HuH-7 (cell line): ENCODE results near the gene ACVR1C.

ENCODE experiments used
- DNase-seq: peaks from one replicate; pipeline ENCODE4 v3.0.0; 2011; ENCODE audit warnings: low spot score

ACVR1C gene

DNA sequence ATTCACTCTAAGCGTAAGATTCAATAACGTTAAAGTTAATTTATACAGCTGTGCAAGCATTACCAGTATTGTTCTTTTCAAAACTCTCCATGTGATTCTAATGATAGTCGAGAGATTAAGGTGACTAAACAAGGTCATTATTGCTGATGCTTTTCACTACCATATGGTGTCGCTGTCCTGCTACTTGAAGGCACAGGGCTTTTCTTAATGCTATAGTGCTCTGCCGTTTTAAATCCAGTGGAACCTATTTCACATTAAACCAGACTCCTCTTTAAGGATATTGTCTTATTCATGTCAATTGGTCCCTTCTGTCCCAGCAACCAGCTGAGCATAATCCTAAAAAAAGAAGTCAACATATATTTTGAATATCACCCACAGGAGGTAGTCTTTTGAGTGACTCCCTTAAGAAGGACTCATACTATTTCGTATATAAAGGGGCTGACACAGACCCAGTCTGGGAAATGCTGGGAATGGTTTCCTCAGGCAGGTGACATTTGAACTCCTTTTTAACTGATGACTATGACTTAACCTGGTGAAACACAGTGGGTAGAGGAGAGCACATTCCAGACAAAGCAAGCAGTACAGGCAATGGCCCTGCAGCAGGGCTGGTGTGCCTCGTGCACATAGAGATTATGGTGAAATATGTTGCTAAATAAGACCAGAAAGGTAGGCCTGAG, 130.9 kb downstream of the ACVR1C start:
- DNase-seq = peak; percentile 39

DNA sequence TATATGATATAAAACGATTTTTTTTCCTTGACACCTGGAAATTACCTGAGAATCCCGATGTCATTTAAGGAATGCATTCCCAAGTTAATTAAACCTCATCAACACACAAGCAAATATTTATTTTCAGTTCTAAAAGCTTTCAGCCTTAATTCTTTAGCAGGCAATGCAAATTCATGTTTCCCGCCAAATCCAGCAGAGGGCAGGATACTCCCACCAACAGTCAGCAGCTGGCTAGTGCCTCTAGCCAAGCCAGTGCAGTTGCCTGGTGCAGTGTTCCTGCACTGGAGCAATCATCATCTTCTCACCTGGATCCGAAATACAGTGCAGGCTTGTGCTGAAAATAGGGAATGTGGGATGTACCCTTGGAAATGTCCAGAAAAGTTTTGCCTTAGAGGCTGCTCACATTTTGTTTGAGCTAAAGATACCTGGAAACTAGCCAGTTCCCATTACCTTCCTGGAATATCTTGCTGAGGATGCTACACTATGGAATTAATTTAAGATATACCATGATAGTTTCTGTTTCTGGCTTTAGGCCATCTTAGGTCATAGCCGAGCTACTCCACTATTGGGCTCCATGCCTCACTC, 136.4 kb downstream of the ACVR1C start:
- DNase-seq = peak; percentile 64

DNA sequence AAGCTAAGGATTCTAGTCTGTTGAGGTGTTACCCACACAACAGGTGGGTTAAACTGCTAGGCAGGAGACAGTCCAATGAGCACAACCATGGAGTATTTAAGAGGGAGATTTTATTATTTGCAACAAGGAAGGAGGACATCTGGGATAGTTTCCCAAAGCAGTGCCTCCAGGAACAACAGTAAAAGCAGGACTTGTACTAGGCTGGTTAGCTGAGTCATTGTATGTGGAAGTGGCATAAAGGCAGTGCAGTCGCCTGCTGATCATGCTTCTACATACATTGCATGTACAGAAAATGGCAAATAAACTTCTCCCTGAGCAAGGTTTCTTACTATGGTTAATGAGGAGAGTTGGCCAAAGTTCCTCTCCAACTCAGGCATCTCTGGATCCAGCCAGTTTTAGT, 138.7 kb downstream of the ACVR1C start:
- no peak for DNase-seq

DNA sequence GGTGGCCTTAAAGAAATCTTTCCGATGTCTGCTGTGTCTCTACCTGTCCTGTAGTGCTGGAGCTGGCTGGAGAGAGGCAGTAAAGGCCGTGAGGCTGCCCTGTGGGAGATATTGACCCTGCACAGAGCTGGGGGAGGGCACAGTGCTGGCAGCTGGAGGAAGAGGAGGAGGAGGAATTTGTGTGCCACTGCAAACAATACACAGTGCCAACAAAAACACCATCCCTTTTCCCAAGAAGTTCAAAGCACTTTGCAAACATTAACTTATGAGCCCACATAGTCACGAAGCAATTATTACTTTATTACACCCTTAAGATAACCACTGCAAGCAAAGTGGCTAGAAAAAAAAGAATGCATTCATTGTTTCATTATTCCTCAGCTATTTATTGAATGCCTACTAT, 139.8 kb downstream of the ACVR1C start:
- peak; percentile 23 for DNase-seq

DNA sequence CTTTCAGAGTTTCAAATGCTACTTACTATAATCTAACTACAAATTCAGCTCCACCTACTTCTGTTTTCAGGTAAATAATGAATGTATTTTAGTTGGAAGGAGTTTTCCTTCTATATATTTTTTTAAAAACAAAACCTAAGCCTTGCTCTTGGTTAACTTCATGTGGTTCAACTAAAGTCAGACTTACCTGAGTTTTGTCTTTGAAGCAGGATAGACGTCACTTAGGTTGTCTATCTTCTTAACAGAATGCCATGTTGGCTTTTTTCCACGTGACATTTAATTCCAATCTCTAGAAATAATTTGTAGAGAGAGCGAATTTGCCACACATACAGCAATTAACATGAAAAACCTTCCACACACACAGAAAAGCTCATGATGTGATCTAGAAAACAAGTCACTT, 140.9 kb downstream of the ACVR1C start:
- no peak for DNase-seq

DNA sequence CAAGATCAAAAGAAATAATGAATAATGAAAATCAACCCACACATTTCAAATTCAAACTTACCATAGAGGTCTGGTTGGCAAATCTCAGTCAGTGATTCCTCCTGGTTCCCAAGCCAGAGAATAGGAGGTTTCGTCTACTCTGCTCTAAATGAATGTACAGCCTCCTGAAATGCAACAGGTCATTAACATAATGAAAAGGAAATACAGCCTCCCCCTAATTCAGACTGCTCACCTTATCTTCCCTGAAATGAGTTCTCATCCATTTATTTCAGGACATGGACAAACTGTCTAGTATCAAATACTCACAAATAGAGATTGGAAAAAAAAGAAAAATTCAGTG, 141.4 kb downstream of the ACVR1C start:
- DNase-seq = no peak

DNA sequence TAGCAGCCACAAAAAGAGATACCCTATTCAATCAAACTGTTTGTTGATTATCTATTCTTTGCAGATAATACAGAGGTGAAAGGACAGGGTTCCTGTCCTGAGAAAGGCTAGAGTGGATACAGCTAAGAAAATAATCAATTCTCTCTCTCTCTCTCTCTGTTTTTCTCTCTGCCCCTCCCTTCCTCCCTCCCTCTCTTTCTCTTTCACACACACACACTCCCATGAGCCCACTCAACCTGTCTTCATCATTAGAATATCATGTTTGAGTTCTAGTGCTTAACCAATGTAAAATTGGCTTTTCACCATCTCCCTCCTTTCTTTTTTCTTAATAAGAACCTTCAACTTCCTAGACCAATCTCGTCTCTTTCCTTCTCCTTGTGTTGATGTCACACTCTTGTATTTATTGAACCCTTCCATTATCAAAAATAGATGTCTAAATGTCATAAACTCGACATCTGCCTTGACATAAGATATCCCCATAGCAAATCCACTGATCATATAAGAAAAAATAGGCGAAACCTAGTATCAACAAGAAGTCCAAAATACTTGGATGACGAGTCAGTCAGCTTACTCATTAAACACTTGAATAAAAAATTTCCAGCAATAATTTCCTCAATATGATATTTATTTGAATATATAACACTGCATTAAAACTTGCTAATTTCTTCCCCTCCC, 141.9 kb downstream of the ACVR1C start:
- DNase-seq = no peak

DNA sequence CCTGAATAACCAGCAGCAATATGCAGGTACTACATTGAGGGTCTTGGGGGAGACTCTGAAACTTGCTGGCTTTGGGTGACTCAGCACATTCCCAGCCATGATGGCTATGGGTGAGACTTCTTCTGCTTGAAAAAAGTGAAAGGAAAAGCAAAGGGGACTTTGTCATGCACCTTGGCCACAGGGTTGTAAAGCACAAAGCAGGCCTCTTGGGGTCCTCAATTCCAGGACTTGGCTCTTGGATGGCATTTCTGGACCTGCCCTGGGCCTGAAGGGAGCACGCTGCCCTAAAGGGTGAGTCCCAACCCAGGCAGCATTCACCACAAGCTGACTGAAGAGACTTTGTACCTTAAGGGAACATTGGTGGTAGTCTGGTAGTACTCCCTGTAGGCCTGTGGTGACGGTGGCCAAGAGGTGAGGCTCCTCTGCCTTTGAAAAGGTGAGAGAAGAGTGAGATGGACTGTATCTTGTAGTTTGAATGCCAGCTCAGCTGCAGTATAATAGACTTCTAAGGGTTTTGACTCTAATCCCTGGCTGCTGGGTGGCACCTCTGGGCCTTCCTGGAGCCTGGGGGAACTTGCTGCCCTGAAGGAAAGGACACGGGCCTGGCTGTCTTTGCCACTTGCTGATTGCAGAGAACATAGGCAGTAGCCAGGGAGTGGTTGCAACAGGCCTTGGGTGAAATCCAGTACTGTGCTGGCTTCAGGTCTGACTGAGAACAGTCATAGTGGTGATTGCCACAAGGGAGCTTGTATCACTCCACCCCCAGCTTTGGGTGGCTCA, 148.3 kb downstream of the ACVR1C start:
- DNase-seq = no peak

DNA sequence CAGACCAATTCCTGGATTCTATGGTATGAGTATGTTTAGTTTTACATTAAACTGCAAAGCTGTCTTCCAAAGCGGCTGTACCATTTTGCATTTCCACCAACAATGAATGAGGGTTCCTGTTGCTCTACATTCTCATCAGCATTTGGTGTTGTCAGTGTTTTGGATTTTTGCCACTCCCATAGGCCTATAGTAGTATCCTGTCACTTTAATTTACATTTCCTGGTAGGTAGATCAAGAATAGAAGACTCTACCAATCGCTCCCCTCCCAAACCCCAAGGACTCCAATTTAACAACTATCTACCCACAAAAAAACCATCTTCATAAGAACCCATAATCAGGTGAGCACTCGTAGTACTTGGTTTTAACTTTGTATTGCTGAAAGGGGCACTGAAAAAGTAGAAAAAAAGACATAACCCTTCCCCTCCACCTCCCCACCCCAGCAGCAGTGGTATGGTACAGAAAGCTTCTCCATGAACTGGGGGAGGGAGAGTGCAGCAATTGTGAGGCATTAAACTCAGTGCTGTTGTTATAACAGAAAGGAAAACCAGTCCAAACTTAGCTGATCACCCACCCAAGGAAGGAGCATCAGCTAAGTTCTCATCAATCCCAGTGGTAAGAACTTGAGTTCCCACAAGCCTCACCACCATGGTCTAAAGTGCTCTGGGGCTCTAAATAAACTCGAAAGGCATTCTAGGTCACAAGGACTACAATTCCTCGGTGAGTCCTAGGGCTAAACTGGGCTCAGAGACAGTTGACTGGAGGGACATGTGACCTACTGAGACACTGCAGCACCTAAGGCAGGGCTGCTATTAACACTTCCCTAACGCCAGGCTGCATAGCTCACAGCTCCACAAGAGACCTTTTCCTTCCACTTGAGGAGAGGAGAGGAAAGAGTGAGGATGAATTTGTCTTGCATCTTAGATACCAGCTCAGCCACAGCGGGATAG, 149.3 kb downstream of the ACVR1C start:
- DNase-seq = no peak

DNA sequence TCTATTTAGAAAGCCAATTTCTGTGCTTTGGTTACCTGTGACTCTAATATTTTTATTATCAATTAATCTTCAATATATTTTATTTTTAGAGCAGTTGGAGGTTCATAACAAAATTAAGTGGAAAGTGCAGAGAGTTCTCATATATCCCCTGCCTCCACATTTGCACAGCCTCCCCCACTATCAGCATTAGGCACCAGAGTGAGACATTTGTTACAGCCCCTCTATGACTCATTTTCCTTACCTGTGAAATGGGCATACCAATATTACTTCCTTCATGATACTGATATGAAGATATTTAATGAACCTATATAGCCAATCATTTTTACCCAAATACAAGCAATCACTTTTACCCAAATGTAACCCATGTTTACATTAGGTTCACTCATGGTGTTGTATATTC, 150.7 kb downstream of the ACVR1C start:
- no peak for DNase-seq

DNA sequence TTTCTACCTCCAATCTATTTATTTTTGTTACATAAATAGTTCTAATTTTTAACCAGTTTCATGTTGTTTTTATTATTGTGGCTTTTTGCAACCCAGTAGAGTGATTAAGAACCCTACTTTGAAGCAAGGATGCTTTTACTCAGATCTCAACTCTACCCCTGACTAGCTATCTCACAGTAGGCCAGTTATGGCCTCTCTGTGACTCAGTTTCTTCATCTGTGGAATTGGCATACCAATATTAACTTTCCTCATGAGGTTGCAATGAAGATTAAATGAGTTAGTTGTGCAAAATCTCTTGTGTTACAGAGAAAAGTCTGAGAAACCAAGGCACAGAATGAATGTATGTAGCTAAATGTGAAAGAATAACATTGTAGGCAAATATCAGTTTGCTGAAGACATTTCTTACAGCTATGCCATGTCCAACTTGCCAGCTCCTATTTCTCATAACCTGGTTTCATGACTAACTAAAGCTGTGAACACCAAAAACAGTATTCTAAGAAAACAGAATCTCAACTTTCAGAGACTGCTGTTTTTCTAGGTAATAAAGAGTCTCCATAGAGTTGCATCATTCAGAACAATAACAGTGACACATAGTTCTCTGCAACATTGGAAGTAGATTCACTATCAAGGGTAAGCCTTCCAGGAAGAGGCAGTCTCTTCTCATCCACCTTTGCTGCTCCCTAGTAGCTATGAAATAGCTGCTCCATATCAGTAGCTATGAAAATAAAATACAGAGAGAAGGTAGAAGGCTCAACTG, 151.5 kb downstream of the ACVR1C start:
- DNase-seq = no peak
